ENCODE measurements around the gene QPCTL.
A peak's percentile ranks its signal among the peaks of the same experiment; 100 is the strongest.
"Not testable (repeated sequence)": the region's sequence is repeated elsewhere in the genome, so short reads cannot be mapped to it uniquely, and the experiment has no call there.

QPCTL gene

GRCh38 chr19:45677351-45678230 lies 14.9 kb upstream of the QPCTL start:
- peak; percentile 73 for DNase-seq

GRCh38 chr19:45681391-45682015 lies 11.0 kb upstream of the QPCTL start:
- DNase-seq, result peak; percentile 91

GRCh38 chr19:45682117-45682516 lies 10.3 kb upstream of the QPCTL start:
- no peak for DNase-seq

GRCh38 chr19:45682908-45683307 lies 9.6 kb upstream of the QPCTL start:
- no peak for DNase-seq

GRCh38 chr19:45685045-45685444 lies 7.4 kb upstream of the QPCTL start:
- not testable (repeated sequence) for DNase-seq

GRCh38 chr19:45687599-45687998 lies 4.9 kb upstream of the QPCTL start:
- DNase-seq, result no peak

- DNase-seq, result peak; percentile 92
Observed at GRCh38 chr19:45691516-45692186, 815 bp upstream of the QPCTL start, which contains the start of gene SNRPD2. Gene SNRPD2 (minus strand): TSS chr19:45691953. CDS start chr19:45691888, 65 bp downstream.

GRCh38 chr19:45693106-45693788 lies 781 bp downstream of the QPCTL start:
- peak; percentile 82 for DNase-seq

- DNase-seq, result no peak
Observed at GRCh38 chr19:45701676-45702075, 9.2 kb downstream of the QPCTL start.

- DNase-seq, result no peak
Observed at GRCh38 chr19:45705115-45705514, 12.6 kb downstream of the QPCTL start.

GRCh38 chr19:45705710-45706415 lies 13.4 kb downstream of the QPCTL start:
- DNase-seq, result no peak

- DNase-seq, result no peak
Observed at GRCh38 chr19:45710356-45711130, 18.1 kb downstream of the QPCTL start.

GRCh38 chr19:45711851-45712698 lies 19.6 kb downstream of the QPCTL start:
- DNase-seq, result no peak

- DNase-seq, result no peak
Observed at GRCh38 chr19:45712699-45713067, 20.2 kb downstream of the QPCTL start.

GRCh38 chr19:45713141-45713540 lies 20.7 kb downstream of the QPCTL start:
- DNase-seq, result no peak

- DNase-seq, result no peak
Observed at GRCh38 chr19:45715139-45715538, 22.7 kb downstream of the QPCTL start.

- DNase-seq, result no peak
Observed at GRCh38 chr19:45716359-45717130, 24.1 kb downstream of the QPCTL start.

GRCh38 chr19:45717131-45717982 lies 24.9 kb downstream of the QPCTL start:
- peak; percentile 94 for DNase-seq
